HG03064 (cell line): ENCODE data around the gene GNA14.
"Not testable (repeated sequence)": the region's sequence is repeated elsewhere in the genome, so short reads cannot be mapped to it uniquely, and the experiment has no call there.

ENCODE experiments used
- ATAC-seq: cut with Tn5 transposase; IDR thresholded peaks from one replicate; pipeline ENCODE4 v1.9.1; 2021; ENCODE audit warnings: low read depth; ENCODE audit not compliant: unreplicated experiment

The GNA14 gene

DNA sequence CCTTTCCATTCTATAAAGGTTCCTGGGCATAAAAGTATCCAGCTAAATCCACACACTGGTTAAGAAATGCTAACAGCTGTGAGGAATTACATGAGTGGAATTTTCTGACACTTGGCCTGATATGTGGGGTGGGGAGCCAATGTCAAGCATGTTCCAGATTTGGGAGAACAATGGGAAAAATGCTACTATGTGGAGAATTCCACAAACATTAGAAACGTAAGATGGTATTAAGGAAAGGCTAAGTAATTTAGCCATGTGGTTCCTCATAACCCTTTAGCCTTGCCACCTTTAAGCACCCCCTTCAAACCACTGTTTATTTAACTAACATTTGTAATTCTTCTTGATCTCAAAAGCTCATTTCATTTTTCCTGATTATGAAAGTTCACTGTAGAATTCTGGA lies 149.2 kb downstream of the GNA14 start:
- no peak for ATAC-seq

DNA sequence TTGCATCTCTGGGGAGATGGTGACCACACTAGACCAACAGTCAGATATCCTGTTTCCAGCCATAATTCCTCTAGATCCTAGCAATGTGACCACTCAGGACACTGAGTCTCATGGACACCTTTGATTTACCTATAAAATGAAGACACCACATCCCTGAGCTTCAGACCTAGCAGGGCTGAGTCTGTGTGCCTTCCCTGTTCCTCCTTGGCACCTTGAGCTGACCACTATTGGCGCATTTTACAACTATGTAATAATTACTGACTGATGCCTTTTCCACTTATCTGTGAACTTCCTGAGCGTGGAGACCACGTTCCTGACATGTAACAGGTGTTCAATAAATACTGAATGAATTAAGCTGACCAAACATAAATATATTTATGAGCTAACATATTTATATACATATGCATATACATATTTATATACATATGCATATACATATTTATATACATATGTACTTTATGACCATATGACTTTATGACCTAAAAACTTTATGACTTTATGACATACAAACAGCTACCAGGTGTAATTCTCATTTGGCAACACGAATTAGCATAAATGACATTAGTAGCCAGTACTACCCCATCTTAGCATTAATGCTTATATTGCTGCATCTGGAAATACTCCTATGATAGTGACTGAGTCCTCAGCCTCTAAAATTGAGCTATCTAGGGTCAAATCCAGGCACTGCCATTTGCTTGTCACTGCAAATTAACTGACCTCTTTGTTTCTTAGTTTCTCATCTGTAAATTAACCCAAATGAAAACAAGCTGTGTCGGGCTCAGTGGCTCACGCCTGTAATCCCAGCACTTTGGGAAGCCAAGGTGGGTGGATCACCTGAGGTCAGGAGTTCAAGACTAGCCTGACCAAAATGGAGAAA lies 150.6 kb downstream of the GNA14 start:
- ATAC-seq: no peak

DNA sequence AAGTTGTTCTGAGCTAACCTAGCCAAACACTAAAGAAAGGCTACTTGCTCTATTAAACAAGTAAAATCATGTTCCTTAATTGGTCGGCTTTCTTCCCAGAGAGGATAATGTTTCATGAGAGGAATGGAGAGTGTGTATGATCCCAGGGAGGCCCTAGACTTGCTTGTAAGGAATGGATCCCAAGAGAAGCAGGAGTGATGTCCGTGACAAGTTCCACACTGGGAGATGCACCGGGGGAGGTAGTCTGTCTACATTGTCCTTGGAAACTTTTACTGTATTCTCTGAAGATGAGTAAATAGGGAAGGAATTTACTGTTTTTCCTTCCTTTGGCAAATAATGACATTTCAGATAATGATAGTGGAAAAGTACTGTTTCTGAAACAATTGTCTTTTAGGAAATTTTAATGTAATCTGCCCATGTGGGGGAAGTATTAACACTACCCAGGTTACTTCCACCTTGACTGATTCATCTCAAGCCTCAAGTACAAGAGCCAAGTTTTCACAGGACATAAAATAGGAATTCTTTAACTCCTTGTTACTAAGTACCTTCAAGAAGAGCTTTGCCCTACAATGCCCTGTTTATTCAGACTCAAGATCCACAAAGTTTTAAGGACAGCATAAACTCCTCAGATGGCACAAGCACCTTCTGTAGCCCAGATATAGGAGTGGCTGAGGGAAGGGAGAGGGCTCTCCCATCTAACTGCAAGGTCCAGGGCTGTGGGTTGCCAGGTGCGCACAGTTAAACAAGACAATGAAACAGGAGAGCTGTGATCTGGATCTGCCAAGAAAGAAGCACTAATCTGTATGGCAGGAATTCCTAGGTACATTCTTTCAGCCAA lies 152.1 kb downstream of the GNA14 start:
- ATAC-seq: no peak

DNA sequence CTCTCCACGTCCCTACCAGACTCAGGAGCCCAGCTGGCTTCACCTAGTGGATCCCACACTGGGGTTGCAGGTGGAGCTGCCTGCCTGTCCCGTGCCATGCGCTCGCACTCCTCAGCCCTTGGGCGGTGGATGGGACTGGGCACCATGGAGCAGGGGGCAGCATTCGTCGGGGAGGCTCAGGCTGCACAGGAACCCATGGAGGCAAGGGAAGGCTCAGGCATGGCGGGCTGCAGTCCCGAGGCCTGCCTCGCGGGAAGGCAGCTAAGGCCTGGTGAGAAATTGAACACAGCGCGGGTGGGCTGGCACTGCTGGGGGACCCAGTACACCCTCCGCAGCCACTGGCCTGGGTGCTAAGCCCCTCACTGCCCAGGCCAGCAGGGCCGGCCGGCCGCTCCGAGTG lies 157.8 kb downstream of the GNA14 start:
- not testable (repeated sequence) for ATAC-seq

DNA sequence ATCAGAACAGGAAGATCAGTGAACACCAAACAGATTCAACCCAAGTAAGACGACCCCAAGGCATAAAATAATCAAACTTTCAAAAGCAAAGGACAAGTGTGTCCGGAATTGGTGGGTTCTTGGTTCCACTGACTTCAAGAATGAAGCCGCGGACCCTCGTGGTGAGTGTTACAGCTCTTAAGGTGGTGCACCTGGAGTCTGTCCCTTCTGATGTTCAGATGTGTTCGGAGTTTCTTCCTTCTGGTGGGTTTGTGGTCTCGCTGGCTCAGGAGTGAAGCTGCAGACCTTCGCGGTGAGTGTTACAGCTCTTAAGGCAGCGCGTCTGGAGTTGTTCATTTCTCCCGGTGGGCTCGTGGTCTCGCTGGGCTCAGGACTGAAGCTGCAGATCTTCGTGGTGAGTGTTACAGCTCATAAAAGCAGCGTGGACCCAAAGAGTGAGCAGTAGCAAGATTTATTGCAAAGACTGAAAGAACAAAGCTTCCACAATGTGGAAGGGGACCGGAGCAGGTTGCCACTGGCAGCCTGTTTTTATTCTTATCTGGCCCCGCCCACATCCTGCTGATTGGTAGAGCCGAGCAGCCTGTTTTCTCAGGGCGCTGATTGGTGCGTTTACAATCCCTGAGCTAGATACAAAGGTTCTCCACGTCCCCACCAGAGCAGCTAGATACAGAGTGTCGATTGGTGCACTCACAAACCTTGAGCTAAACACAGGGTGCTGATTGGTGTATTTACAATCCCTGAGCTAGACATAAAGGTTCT lies 158.5 kb downstream of the GNA14 start:
- ATAC-seq: not testable (repeated sequence)

DNA sequence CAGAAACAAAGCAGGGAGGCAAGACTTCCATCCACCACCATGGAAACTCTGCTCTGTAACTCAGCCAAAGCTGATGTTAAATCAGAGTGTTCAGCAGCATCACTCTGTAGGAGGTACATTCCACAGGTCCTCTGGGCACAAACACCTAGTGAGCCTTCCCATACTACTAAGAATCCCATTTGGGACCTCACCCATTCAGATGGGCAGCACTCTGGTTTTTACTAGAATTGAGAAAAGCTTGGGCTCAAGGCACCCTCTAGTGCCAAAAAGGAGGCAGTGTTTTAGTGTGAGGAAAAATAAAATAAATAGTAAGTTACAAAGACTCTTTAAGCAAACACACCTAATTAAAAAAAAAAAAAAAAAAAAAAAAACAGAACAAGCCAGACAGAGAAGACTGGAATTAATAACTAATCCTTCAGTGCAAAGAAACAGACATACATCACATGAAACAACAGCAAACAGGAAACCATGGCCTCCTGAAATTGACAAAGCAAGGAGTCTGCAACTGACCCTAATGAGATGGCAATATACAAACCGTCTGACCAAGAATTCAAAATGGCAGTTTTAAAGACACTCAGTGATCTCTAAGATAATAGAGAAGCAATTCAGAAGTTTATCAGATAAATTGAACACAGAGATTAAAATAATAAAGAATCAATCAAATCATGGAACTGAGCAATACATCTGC lies 159.5 kb downstream of the GNA14 start:
- no peak for ATAC-seq

DNA sequence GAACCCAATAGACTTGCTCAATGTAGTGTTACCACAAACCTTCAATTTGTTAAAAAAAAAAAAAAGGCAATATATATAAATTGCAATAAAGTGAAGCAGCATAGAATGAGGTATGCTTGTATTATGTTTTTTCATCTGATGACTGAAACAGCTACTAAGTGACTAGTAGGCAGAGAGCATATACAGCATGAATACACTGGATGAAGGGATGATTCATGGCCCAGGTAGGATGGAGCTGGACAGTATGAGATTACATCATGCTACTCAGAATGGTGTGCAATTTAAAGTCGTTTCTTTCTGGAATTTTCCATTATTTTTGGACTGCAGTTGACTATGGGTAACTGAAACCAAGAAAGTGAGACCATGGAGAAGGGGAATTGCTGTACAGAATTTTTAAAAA lies 161.2 kb downstream of the GNA14 start:
- no peak for ATAC-seq

DNA sequence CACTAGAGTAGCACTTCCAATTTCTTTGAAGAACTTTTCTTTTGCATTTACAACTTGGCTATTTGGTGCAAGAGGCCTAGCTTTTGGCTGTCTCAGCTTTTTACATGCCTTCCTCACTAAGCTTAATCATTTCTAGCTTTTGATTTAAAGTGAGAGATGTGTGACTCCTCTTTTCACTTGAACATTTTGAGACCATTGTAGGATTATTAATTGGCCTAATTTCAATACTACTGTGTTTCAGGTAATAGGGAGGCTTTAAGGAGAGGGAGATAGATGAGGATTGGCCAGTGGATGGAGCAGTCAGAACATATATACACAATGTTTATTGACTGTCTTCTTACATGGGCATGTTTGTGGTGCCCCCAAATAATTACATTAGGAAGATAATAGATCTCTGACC lies 161.7 kb downstream of the GNA14 start:
- no peak for ATAC-seq

DNA sequence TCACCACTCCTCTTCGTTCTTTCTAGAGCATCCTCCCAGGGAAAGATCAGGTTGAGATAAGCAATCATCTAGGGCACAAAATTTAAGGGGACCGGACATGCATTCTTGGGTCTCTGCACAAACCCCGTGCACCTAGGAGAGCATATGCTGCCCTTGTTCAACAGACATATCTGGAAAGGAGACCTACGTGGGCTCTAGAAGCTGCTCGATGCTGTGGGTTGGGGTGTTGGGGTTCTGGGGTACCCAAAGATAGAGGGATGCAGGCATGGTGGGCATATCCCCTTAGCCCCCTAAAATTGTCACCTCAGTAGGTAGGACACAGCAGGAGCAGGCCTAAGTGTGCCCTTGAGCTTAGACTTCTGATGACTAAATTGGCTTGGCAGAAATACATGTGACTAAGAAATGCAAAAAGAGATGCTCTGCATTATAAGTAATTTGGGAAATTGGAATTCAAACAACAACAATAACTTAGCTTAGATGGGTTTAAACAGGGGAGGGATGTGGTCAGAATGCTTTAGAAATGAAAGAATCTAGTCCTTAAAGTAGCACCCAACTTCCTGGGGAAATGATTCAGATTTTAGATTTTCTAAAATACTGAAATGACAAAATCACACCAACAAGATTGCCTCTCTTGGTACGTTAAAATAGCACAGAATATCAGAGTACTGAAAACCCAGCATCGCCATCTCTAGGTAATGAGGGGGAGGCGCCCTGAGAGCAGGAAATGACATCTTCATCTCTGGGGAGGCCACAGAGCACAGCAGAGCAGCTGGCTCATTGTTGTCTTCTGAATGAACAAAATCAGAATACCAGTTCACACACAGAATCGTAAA lies 172.3 kb downstream of the GNA14 start:
- peak; percentile 99 for ATAC-seq

DNA sequence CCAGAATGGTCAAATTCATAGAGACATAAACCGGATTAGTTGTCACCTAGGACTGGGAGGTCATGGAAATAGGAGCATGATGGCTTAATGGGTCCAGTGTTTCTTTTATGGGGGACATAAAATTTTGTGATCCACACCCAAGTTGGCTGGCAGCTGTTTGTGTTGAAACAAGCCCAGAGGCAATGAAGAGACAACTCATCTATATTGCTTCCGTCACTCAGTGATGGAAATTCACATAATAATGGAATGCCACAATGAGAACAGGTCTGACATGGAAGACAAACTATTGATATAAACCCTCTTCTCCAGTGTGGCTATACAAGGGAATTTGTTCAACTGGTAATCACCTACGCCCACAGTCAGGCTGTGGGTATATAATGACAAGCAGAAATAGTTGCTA lies 173.2 kb downstream of the GNA14 start:
- ATAC-seq: no peak

DNA sequence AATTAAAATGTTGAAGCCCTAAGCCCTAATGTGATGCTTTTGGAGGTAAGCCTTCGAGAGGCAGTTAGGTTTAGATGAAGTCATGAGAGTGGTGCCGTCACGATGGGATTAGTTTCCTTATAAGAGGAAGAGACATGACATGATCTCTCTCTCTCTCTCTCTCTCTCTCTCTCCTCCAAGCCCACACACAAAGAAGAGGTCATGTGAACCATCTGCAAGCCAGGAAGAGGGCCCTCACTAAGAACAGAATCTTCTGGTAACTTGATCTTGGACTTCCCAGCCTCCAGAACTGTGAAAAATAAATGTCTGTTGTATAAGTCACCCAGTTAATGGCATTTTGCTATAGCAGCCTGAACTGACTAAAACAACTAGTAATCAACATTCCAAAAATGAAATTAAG lies 175.5 kb downstream of the GNA14 start:
- ATAC-seq: no peak

DNA sequence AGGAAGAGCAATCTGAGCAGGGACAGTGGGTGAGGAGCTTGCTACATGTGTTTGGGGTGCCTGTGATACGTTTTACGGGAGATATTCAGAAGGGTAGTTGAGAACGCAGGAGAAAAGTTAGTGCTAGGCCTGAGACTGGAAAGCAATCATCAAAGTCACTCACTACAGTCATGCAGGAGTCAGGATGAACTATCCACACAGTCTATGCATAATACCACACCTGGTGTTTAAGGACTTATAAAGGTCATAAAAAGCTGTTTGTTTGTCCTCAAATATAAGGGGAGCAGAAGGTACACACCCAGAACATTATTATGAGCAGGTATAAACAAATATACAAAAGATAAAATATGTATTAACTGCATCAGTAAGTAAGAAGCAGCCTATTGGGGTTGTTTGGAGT lies 176.6 kb downstream of the GNA14 start:
- no peak for ATAC-seq

DNA sequence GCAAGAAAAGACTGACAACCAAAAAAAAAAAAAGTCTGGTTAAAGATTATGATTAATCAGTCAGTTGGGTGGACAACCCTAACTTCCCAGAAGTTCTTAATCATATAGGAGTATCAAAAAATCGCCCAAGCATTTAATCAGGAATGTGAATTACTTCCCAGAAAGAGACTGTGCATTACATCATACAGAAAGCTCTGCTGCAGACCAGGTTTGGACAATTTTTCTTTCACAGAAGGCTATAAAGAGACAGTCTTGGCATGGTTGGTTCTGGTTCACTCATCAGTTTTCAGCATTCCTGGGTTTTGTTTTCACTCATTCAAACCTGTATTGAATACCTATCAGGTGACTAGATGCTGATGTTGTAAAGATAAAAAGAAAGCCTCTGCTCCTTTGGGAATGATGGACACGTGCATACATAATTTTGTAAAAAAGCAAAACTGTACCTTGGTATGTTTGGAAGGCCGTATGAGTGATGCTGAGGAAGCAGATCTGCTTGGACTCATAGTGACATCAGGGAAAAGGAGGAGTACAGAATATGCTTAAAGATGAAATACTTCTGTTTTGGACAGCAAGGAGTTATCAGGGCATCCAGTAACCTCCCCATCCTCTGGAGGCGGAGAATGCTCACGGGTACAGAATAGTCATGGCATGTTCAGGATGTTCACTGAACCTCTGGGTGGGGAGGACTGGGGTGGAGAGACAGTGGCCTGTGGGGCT lies 178.4 kb downstream of the GNA14 start:
- no peak for ATAC-seq

DNA sequence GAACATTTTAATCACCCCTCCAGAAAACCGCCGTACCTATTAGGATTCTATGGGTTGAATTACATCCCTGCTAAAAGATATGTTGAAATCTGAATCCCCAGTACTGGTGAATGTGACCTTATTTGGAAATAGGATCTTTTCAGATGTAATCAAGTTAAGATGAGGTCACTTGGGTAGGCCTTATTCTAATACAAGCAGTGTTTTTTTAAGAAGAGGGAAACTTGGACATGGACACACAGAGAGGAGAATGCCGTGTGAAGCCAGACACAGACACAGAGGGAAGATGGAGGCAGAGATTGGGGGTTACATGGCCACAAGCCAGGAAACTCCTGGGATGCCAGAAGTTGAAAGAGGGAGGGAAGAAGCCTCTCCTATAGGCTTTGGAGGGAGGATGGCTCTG lies 183.5 kb downstream of the GNA14 start:
- ATAC-seq: no peak

DNA sequence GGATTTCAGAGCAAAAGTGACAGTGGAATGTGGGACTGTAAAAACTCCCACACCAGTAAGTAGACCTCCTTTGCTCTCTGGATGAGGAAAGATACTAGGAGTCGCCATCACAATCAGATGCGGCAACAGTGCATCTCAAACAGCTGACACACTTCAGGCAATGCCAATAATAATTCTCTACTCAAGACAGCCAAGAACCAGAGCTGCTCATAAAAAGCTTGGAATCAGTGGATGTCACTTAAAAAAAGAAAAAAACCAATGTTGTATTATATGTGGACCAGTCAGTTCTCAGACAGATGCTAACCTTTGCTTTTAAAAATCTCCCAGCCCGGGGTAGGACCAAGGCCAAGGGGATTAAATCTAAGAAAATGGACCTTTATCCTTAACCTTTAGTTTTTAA lies 185.0 kb downstream of the GNA14 start:
- ATAC-seq: no peak

DNA sequence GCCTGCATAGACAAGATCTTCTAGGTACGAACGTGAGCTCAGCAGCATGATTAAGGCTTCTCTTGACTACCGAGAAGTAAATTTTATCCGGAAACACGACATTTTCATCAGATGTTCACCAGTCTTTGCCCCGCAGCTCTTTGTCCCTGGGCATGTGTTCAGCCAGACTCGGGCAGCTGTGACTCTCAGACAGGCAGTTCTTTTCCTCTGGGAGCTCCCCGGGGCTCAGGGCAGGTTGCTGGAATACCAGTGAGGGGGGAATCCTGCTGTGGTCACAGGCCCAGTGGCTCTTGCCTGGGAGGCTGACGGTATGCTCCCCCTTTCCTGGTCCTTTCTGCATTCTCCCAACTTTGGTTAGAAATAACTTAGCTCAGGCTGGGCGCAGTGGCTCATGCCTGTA lies 186.1 kb downstream of the GNA14 start:
- no peak for ATAC-seq

DNA sequence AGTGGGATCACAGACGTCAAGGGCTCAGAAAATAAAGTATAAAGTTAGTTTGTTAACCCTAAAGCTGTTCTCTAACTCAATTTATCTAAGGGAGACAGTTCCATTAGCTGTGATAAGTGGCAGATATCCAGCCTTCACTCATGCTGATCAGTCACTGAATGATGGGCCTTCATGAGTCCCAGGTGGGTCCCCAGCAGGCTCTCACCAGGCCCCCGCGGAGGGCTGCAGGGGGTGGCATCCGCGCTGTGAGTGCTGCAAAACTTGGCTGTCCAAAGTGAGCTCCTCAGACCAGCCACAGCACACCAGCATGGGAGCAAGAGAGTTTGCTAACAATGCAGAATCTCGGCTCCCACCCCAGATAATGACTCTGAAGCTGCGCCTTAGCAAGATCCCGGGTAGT lies 187.2 kb downstream of the GNA14 start:
- ATAC-seq: no peak

DNA sequence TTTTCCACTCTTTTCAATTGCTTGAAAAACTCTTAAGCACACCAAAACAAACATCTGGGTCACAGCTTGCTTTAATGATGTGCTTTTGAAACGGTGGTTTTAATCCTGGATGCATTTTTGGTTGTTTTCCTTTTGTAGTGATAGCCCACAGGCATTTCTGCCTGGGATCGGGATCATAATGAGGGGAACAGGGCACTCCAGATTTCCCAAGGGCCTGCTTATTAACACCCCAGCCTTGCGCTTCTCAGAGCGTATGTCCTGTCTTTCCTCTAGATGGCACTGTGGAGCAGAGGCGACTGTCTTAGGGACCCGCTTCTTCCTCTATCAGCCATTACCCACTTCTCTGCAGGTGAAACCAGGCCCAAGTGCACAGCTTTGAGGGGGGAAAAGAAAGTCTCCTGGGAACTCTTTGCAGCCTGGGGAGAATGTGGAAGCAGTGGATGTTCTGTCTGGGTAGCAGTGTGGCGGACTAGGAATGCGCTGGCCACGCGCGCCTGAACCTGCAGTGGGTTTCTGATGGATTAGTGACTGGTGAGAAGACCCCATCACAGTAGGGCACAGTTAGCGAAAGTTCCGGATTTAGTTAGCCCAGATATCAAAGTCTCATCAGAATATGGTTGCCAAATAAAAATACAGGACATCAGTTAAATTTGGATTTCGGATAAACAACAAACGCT lies 190.1 kb downstream of the GNA14 start:
- peak; percentile 71 for ATAC-seq
